Spleen (tissue), 7 donors: Measurements from ENCODE around the gene CNNM2.

Experiments used
- CTCF ChIP-seq, 11 experiments: fragments of 200-600 bp in 7 of 11; fragments of 450-650 bp in 4 of 11; sonication (generic) in 4 of 11; IDR thresholded peaks in 8 of 11; conservative IDR thresholded peaks in 3 of 11; 1 replicate in 7 of 11; 2 replicates in 4 of 11; pipeline versions ENCODE4 v1.4.0 to v1.8.0; 2016 to 2021; ENCODE audit warnings: antibody characterized with exemption in 11 of 11, inconsistent platforms in 4 of 11, mild to moderate bottlenecking in 1 of 11
- POLR2A ChIP-seq, 3 donors: fragments of 450-650 bp; IDR thresholded peaks; one replicate each; pipeline ENCODE4 v1.5.1; 2017; ENCODE audit warnings: antibody characterized with exemption in 3 of 3, mild to moderate bottlenecking in 1 of 3
- POLR2AphosphoS5 ChIP-seq, 3 donors: sonication (generic); formaldehyde crosslinking; IDR thresholded peaks; one replicate each; pipeline ENCODE4 v1.5.1; 2017; ENCODE audit warnings: antibody characterized with exemption in 3 of 3
- donor health status: DM: no; HTN: no; CAD: no; lungs with moderate emphysema.
- donor health status: DM: no; HTN: no; CAD: no.
- donor health status: DM: no; HTN: no; CAD: no.

DNA sequence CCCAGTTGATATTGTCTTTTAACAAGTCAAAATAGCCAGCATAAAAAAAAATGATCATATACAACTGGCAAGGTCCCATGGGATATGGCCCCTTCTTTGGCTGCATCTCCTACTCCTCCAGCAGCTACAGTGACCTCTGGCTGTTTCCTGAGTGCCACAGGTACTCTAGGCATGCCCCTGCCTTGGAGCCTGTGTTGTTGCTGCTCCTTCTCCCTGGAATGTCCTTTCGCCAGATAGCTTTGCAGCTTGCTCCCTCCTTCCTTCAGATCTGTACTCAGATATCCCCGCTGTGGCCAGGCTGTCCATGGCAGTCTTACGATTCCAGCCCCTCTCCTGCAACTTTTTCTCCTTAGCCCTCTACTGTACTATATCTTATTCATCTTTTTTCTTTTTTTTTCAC, 23.3 kb downstream of the CNNM2 start:
- TF ChIP-seq CTCF (IDR thresholded peaks at IDR 0.05 in 8 of 11, conservative IDR thresholded peaks at IDR 0.05 in 3 of 11) (no peak), POLR2A (IDR thresholded peaks at IDR 0.05) (no peak), POLR2AphosphoS5 (IDR thresholded peaks at IDR 0.05) (no peak)
